ENCODE results near the gene VSIG8. TPM values are rescaled to one million over a fixed set of nuclear protein-coding genes. Genes with fewer than 3 reads are reported as not detected.

Gene VSIG8
- total and polyA plus RNA-seq, 2 of the 4 experiments (the other 2 are of a cell fraction), result not detected

DNA sequence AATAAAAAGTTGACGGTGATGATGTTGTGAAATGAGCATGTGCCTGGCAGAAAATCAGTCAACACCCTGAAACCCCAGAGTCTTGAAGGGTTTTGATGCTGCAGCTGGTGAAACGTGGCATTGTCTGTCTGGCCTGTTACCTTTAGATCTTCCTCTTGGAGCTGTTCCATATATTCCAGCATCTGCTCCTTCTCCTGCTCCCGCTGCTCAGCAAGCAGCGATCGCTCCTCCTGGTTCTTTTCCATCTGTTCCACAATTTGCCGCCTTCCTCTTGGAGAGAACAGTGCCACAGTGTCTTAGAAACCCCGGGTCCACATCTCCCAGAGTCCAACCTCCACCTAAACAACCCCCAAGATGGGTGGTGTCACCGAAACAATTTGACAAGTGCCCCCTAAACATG, 21.8 kb upstream of the VSIG8 start:
- H3K56ac ChIP-seq (ENCODE audit: extremely low read depth, insufficient read depth, low read length), result no peak overlapping the region
- H3K27ac ChIP-seq (ENCODE audit: insufficient read depth, low read length), result no peak overlapping the region
- H3K27me3 ChIP-seq (ENCODE audit: control insufficient read depth, insufficient read depth, low read length), result no peaks in the 10 kb centered on the region
- peaks cover 16% of the 10 kb centered on the region for H3K4me1 ChIP-seq (ENCODE audit: control insufficient read depth, insufficient read depth, low read length)
- no peak overlapping the region for H3K14ac ChIP-seq (replicated peaks; ENCODE audit: low read depth, low read length)
- ChIA-PET POLR2A (ENCODE audit: unreplicated experiment) (no interaction called here), CTCF (interaction anchor here (2.7 kb wide), 1 partner anchor 85 kb away, joined by 13 read pairs; no protein-coding TSS in a partner anchor)
- H2BK120ac ChIP-seq (ENCODE audit: low read depth, low read length), result no peak overlapping the region
- H2AK9ac ChIP-seq (replicated peaks; ENCODE audit: low read depth, low read length, poor library complexity), result no peak overlapping the region
- no peak overlapping the region for H2BK20ac ChIP-seq (ENCODE audit: low read depth, low read length)
- no peak overlapping the region for H4K5ac ChIP-seq (ENCODE audit: low read depth, low read length)
- no peaks in the 10 kb centered on the region for H3K36me3 ChIP-seq (ENCODE audit: control insufficient read depth, insufficient read depth, low read length)
- no peak overlapping the region for H3K4ac ChIP-seq (ENCODE audit: low read depth, low read length)
- 95% methylated on average over 4 of the region's 8 CpGs; no CpG with 5 or more reads in 1 of the 2 experiments for WGBS, 2 experiments (ENCODE audit: extremely low coverage in 2 of 2, insufficient read length in 1 of 2)
- BruUV-seq (replicated peaks), result no TSS peak
- H3K4me2 ChIP-seq (ENCODE audit: low read depth, low read length), result no peak overlapping the region
- H3K9me3 ChIP-seq (ENCODE audit: control insufficient read depth, insufficient read depth, low read length), result no peaks in the 10 kb centered on the region
- ATAC-seq (ENCODE audit: low read depth), result no peak
- no peaks in the 10 kb centered on the region for H4K20me1 ChIP-seq (ENCODE audit: insufficient read depth, low read length)
- no peak for DNase-seq
- H3K4me3 ChIP-seq (ENCODE audit: insufficient read depth, low read depth, low read length), result no peak overlapping the region
- peaks cover 18% of the 10 kb centered on the region for H3K9me1 ChIP-seq (ENCODE audit: insufficient read depth, low read length)
- H3K18ac ChIP-seq (ENCODE audit: low read depth, low read length), result no peak overlapping the region
- intact Hi-C loops (cut with micrococcal nuclease) (no loop called here), in situ Hi-C loops (cut with MboI; ENCODE audit: low sequenced_read_pairs) (loop anchor here (25.0 kb wide), 1 partner anchor 672 kb away; the partner anchor contains the start of gene ACKR1), dilution Hi-C loops (cut with HindIII; ENCODE audit: low sequenced_read_pairs, unreplicated experiment) (loop anchor here (25.0 kb wide), 1 partner anchor 97 kb away; the partner anchor contains the start of gene DUSP23)
- no peak overlapping the region for H2AK5ac ChIP-seq (ENCODE audit: low read depth, low read length)
- H3K79me1 ChIP-seq (ENCODE audit: low read depth in 1 of 2, low read length in 2 of 2), result no peaks in the 10 kb centered on the region
- no peak overlapping the region for H4K8ac ChIP-seq (ENCODE audit: low read depth in 2 of 2, low read length in 2 of 2)
- H2BK15ac ChIP-seq (ENCODE audit: low read depth, low read length), result no peak overlapping the region
- H2BK5ac ChIP-seq (ENCODE audit: low read depth, low read length, poor library complexity, severe bottlenecking), result no peak overlapping the region
- TF ChIP-seq FOS (IDR thresholded peaks at IDR 0.05; ENCODE audit: low read depth, low read length) (no peak), RFX5 (IDR thresholded peaks at IDR 0.05; ENCODE audit: low read depth, low read length) (no peak), NFE2L2 (IDR thresholded peaks at IDR 0.05; ENCODE audit: low read depth, low read length) (no peak), MXI1 (IDR thresholded peaks at IDR 0.05; ENCODE audit: borderline replicate concordance, low read depth, low read length) (no peak), POLR2A (IDR thresholded peaks at IDR 0.05; ENCODE audit: low read depth, low read length) (no peak), CHD1 (IDR thresholded peaks at IDR 0.05; ENCODE audit: low read depth, low read length) (no peak), BHLHE40 (IDR thresholded peaks at IDR 0.05; ENCODE audit: low read depth, low read length) (no peak), MAZ (IDR thresholded peaks at IDR 0.05; ENCODE audit: borderline replicate concordance, low read depth, low read length) (no peak), RCOR1 (IDR thresholded peaks at IDR 0.05; ENCODE audit: insufficient replicate concordance, low read length) (no peak), CEBPB (IDR thresholded peaks at IDR 0.05; ENCODE audit: low read depth, low read length) (no peak), SMC3 (IDR thresholded peaks at IDR 0.05; ENCODE audit: low read depth, low read length) (no peak), MAFK (IDR thresholded peaks at IDR 0.05; ENCODE audit: low read depth, low read length) (no peak)
- TF ChIP-seq, protein P1, sequence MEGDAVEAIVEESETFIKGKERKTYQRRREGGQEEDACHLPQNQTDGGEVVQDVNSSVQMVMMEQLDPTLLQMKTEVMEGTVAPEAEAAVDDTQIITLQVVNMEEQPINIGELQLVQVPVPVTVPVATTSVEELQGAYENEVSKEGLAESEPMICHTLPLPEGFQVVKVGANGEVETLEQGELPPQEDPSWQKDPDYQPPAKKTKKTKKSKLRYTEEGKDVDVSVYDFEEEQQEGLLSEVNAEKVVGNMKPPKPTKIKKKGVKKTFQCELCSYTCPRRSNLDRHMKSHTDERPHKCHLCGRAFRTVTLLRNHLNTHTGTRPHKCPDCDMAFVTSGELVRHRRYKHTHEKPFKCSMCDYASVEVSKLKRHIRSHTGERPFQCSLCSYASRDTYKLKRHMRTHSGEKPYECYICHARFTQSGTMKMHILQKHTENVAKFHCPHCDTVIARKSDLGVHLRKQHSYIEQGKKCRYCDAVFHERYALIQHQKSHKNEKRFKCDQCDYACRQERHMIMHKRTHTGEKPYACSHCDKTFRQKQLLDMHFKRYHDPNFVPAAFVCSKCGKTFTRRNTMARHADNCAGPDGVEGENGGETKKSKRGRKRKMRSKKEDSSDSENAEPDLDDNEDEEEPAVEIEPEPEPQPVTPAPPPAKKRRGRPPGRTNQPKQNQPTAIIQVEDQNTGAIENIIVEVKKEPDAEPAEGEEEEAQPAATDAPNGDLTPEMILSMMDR (conservative IDR thresholded peaks at IDR 0.05; ENCODE audit: low read depth, low read length), result no peak
- TF ChIP-seq, protein P2, sequence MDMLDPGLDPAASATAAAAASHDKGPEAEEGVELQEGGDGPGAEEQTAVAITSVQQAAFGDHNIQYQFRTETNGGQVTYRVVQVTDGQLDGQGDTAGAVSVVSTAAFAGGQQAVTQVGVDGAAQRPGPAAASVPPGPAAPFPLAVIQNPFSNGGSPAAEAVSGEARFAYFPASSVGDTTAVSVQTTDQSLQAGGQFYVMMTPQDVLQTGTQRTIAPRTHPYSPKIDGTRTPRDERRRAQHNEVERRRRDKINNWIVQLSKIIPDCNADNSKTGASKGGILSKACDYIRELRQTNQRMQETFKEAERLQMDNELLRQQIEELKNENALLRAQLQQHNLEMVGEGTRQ (IDR thresholded peaks at IDR 0.05; ENCODE audit: low read depth, low read length), result no peak
- TF ChIP-seq, protein P3, sequence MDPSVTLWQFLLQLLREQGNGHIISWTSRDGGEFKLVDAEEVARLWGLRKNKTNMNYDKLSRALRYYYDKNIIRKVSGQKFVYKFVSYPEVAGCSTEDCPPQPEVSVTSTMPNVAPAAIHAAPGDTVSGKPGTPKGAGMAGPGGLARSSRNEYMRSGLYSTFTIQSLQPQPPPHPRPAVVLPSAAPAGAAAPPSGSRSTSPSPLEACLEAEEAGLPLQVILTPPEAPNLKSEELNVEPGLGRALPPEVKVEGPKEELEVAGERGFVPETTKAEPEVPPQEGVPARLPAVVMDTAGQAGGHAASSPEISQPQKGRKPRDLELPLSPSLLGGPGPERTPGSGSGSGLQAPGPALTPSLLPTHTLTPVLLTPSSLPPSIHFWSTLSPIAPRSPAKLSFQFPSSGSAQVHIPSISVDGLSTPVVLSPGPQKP (IDR thresholded peaks at IDR 0.05; ENCODE audit: borderline replicate concordance, low read depth, low read length), result no peak
- no peak overlapping the region for H2AFZ ChIP-seq (replicated peaks; ENCODE audit: low read length, poor library complexity)
- H3K23ac ChIP-seq (ENCODE audit: low read depth, low read length), result no peak overlapping the region
- no peak overlapping the region for H4K91ac ChIP-seq (ENCODE audit: insufficient read depth, low read depth, low read length)
- H3K9ac ChIP-seq (ENCODE audit: low read depth, low read length), result no peak overlapping the region

Measured in IMR-90 (cell line).